Gastrocnemius medialis (tissue), 4 donors: ENCODE data around the gene PSMC3IP. TPM values are rescaled to one million over a fixed set of nuclear protein-coding genes. Genes with fewer than 3 reads are reported as not detected.
A peak's percentile ranks its signal among the peaks of the same experiment; 100 is the strongest.
"Not testable (repeated sequence)": the region's sequence is repeated elsewhere in the genome, so short reads cannot be mapped to it uniquely, and the experiment has no call there.

Experiments used
- ATAC-seq, 2 donors: fragments of 150-250 bp; one replicate each; pipeline ENCODE4 v1.9.1; 2016
- DNase-seq, 2 donors: peaks; one replicate each; pipeline ENCODE4 v3.0.0-alpha.2; 2019
- H3K27ac ChIP-seq, 4 donors: fragments of 200-600 bp; sonication (generic); 1 replicate in 1 of 4; 2 replicates in 3 of 4; pipeline ENCODE4 v1.5.1; 2016 to 2018; ENCODE audit warnings: mild to moderate bottlenecking in 2 of 4, moderate library complexity in 1 of 4
- H3K27me3 ChIP-seq, 3 donors: fragments of 200-600 bp; sonication (generic) in 2 of 3; 1 replicate in 1 of 3; 2 replicates in 2 of 3; pipeline versions ENCODE4 v1.5.1 to v1.6.0; 2016 to 2019; ENCODE audit warnings: mild to moderate bottlenecking in 1 of 3, moderate library complexity in 1 of 3
- H3K36me3 ChIP-seq, 2 donors: fragments of 200-600 bp; sonication (generic) in 1 of 2; one replicate each; pipeline ENCODE4 v1.5.1; 2017 to 2018
- H3K4me1 ChIP-seq, 2 donors: fragments of 200-600 bp; sonication (generic) in 1 of 2; one replicate each; pipeline ENCODE4 v1.5.1; 2016 to 2017; ENCODE audit warnings: mild to moderate bottlenecking in 2 of 2
- H3K4me3 ChIP-seq, 4 donors: fragments of 200-600 bp; sonication (generic) in 3 of 4; 1 replicate in 1 of 4; 2 replicates in 3 of 4; pipeline ENCODE4 v1.5.1; 2016 to 2019; ENCODE audit warnings: mild to moderate bottlenecking in 2 of 4
- H3K9me3 ChIP-seq, 3 donors: fragments of 200-600 bp; sonication (generic) in 2 of 3; 1 replicate in 1 of 3; 2 replicates in 2 of 3; pipeline ENCODE4 v1.5.1; 2016 to 2019
- CTCF ChIP-seq, 5 experiments: fragments of 450-650 bp in 3 of 5; fragments of 200-600 bp in 2 of 5; sonication (generic) in 2 of 5; IDR thresholded peaks in 4 of 5; conservative IDR thresholded peaks in 1 of 5; 1 replicate in 4 of 5; 2 replicates in 1 of 5; pipeline ENCODE4 v1.5.1; 2016 to 2019; ENCODE audit warnings: antibody characterized with exemption in 5 of 5, mild to moderate bottlenecking in 3 of 5, moderate library complexity in 3 of 5
- POLR2A ChIP-seq, 2 donors: fragments of 450-650 bp; IDR thresholded peaks; one replicate each; pipeline ENCODE4 v1.6.1; 2017; ENCODE audit warnings: antibody characterized with exemption in 2 of 2, mild to moderate bottlenecking in 2 of 2, moderate library complexity in 2 of 2
- in situ Hi-C, 4 donors: fragments of 200-750 bp; cut with MboI; loops; one replicate each; pipeline versions ENCODE4 v1.15.0 to v1.8.0; 2017; ENCODE audit warnings: low sequenced_read_pairs in 4 of 4
- intact Hi-C: fragments of 100-400 bp; cut with DNase I; formaldehyde crosslinking; loops from one replicate; pipeline ENCODE4 v1.15.1; 2023; ENCODE audit warnings: low total_unique reads
- total RNA-seq, 4 donors: library from RNA; depleted of rRNA; stranded (reverse); fragments of >200 nt; gene quantifications; one replicate each; pipeline versions ENCODE4 v1.1.0 to v1.2.3, GENCODE V29; 2016

PSMC3IP gene
- total RNA-seq, 4 donors from 2014 or later: 0.46 to 2.7 (median 1.4) TPM

GRCh38 chr17:42544874-42545283 is 32.6 kb downstream of the PSMC3IP start:
- in situ Hi-C loops (no loop called here), intact Hi-C loops (no loop called here)
- no peak for TF ChIP-seq CTCF (IDR thresholded peaks at IDR 0.05 in 4 of 5, conservative IDR thresholded peaks at IDR 0.05 in 1 of 5)
- TF ChIP-seq POLR2A (IDR thresholded peaks at IDR 0.05): no peak
- DNase-seq (no peak), ATAC-seq (no peak)
- H3K4me1 ChIP-seq: peaks cover 0 to 19% of the 10 kb centered on the region in 2 donors
- H3K27ac ChIP-seq: peak overlapping the region in 1 of 4 donors; percentile 82
- H3K9me3 ChIP-seq: no peaks in the 10 kb centered on the region
- no peak overlapping the region for H3K4me3 ChIP-seq
- no peaks in the 10 kb centered on the region for H3K27me3 ChIP-seq
- H3K36me3 ChIP-seq: peaks cover 0 to 24% of the 10 kb centered on the region in 2 donors

- Histone ChIP-seq H3K27ac (peak overlapping the region; percentile 55 to 82 (median 68)), H3K36me3 (peaks cover 0 to 38% of the 10 kb centered on the region in 2 donors), H3K4me1 (peaks cover 0 to 19% of the 10 kb centered on the region in 2 donors), H3K9me3 (no peaks in the 10 kb centered on the region), H3K4me3 (no peak overlapping the region), H3K27me3 (no peaks in the 10 kb centered on the region)
- in situ Hi-C loops: no loop called here
- DNase-seq (peak in 1 of 2 donors; percentile 53), ATAC-seq (peak; percentile 45 to 55)
- intact Hi-C loops: no loop called here
- TF ChIP-seq POLR2A (IDR thresholded peaks at IDR 0.05): no peak
- TF ChIP-seq CTCF (IDR thresholded peaks at IDR 0.05 in 4 of 5, conservative IDR thresholded peaks at IDR 0.05 in 1 of 5): no peak
Observed at GRCh38 chr17:42543190-42544079, 34.1 kb downstream of the PSMC3IP start.

DNA sequence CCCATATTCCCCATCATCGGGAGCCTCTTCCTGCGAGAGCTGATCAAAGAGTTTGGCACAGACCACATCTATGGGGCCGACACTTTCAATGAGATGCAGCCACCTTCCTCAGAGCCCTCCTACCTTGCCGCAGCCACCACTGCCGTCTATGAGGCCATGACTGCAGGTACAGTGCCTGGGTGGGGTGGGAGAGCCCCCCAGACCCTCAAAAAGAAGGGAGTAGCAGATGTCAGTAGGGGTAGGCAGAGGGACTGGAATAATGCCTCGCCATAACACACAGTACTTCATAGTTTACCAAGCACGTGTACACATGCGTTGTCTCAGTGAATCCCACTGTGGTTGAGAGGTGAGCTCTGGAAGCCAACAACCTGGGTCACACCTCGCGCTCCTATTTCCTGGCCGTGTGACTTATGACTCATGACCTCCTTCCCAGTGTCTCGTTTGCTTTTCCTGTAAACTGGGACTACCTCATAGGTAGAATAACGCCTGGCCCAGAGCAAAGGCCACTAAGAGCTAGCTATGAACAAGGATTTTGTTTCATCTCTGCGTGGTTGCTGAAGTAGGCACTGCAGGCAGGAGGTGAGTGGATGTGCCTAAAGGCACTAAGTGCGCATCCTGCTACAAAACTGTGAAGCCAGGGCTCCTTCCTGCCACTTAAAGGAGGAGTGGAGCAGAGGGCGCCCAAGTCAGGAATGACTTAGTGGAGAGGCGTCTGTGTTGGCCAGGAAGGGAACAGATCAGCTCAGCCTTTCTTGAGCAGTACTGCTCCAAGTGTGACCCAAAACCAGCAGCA is 36.3 kb downstream of the PSMC3IP start:
- no peak overlapping the region for H3K27ac ChIP-seq
- H3K4me1 ChIP-seq: peaks cover 0 to 27% of the 10 kb centered on the region in 2 donors
- in situ Hi-C loops: no loop called here
- no peaks in the 10 kb centered on the region for H3K27me3 ChIP-seq
- TF ChIP-seq POLR2A (IDR thresholded peaks at IDR 0.05): no peak
- no peak for TF ChIP-seq CTCF (IDR thresholded peaks at IDR 0.05 in 4 of 5, conservative IDR thresholded peaks at IDR 0.05 in 1 of 5)
- H3K36me3 ChIP-seq: peaks cover 0 to 40% of the 10 kb centered on the region in 2 donors
- H3K9me3 ChIP-seq: no peaks in the 10 kb centered on the region
- ATAC-seq (no peak), DNase-seq (no peak)
- intact Hi-C loops: no loop called here
- no peak overlapping the region for H3K4me3 ChIP-seq

DNA sequence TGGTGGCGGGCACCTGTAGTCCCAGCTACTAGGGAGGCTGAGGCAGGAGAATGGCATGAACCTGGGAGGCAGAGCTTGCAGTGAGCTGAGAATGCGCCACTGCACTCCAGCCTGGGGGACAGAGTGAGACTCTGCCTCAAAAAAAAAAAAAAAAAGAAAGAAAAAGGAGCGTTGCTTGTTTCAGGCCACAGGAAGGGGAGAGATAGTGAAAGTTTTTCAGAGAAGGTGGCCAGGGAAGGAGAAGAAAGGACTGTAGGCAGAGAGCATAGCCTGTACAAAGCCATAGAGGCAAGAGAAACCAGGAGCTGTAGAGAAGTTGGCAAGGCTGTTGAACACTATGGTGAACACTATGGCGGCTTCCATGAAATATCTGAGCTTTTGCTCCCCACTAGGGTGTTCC is 37.0 kb downstream of the PSMC3IP start:
- peaks cover 1 to 30% of the 10 kb centered on the region in 2 donors for H3K4me1 ChIP-seq
- peaks cover 0 to 40% of the 10 kb centered on the region in 2 donors for H3K36me3 ChIP-seq
- H3K9me3 ChIP-seq, H3K27me3 ChIP-seq, H3K27ac ChIP-seq, ATAC-seq, intact Hi-C loops, in situ Hi-C loops, H3K4me3 ChIP-seq, DNase-seq: not testable (repeated sequence)

GRCh38 chr17:42538482-42538881 is 39.0 kb downstream of the PSMC3IP start:
- Histone ChIP-seq H3K36me3 (peaks cover 0 to 40% of the 10 kb centered on the region in 2 donors), H3K9me3 (no peaks in the 10 kb centered on the region), H3K4me3 (no peak overlapping the region), H3K27me3 (no peaks in the 10 kb centered on the region), H3K27ac (no peak overlapping the region), H3K4me1 (peaks cover 6 to 28% of the 10 kb centered on the region in 2 donors)
- intact Hi-C loops (no loop called here), in situ Hi-C loops (no loop called here)
- ATAC-seq (no peak), DNase-seq (no peak)
- no peak for TF ChIP-seq CTCF (IDR thresholded peaks at IDR 0.05 in 4 of 5, conservative IDR thresholded peaks at IDR 0.05 in 1 of 5)
- no peak for TF ChIP-seq POLR2A (IDR thresholded peaks at IDR 0.05)
